HUES64 (cell line): ENCODE measurements around the gene UBXN7.
A peak's percentile ranks its signal among the peaks of the same experiment; 100 is the strongest.
"Not testable (repeated sequence)": the region's sequence is repeated elsewhere in the genome, so short reads cannot be mapped to it uniquely, and the experiment has no call there.

Experiments used
- H3K27ac ChIP-seq: 2 replicates; pipeline ENCODE4 v1.7.0; 2013; ENCODE audit warnings: low read depth, low read length, inconsistent platforms
- H3K27me3 ChIP-seq: 2 replicates; pipeline ENCODE4 v1.6.1; 2013; ENCODE audit warnings: mild to moderate bottlenecking, low read length; ENCODE audit not compliant: insufficient read depth
- H3K36me3 ChIP-seq: 2 replicates; pipeline ENCODE4 v1.6.1; 2013; ENCODE audit warnings: mild to moderate bottlenecking, low read length; ENCODE audit not compliant: insufficient read depth
- H3K4me1 ChIP-seq: 2 replicates; pipeline ENCODE4 v1.6.1; 2013; ENCODE audit warnings: mild to moderate bottlenecking, low read length, moderate library complexity; ENCODE audit not compliant: insufficient read depth
- H3K4me3 ChIP-seq: 2 replicates; pipeline ENCODE4 v1.5.1; 2013; ENCODE audit warnings: mild to moderate bottlenecking, low read length, moderate library complexity
- H3K9ac ChIP-seq: 2 replicates; pipeline ENCODE4 v1.6.1; 2013; ENCODE audit warnings: mild to moderate bottlenecking, low read depth, low read length
- H3K9me3 ChIP-seq: 2 replicates; pipeline ENCODE4 v1.6.1; 2013; ENCODE audit warnings: low read depth, low read length; ENCODE audit not compliant: insufficient read depth
- WGBS: fragments of 150-250, 120-280 bp; methylation state at CpG from one replicate; pipeline ENCODE4 v1.1.7; 2013; ENCODE audit warnings: missing lambda C conversion rate; 5-methylcytosine and 5-hydroxymethylcytosine counted together

Gene UBXN7

GRCh38 chr3:196445391-196445790, 13.2 kb upstream of the UBXN7 start:
- not testable (repeated sequence) for H3K9ac ChIP-seq, H3K27me3 ChIP-seq, H3K4me1 ChIP-seq, H3K4me3 ChIP-seq, H3K27ac ChIP-seq, H3K9me3 ChIP-seq, H3K36me3 ChIP-seq
- WGBS: 90% methylated on average over 7 of the region's 7 CpGs

- 87% methylated on average over 2 of the region's 2 CpGs for whole genome bisulfite sequencing
- Histone ChIP-seq H3K9ac (no peak overlapping the region), H3K4me1 (peaks cover 4% of the 10 kb centered on the region; the same call in 1 of the 2 replicates), H3K27ac (no peak overlapping the region), H3K4me3 (no peak overlapping the region), H3K36me3 (no peaks in the 10 kb centered on the region), H3K9me3 (no peaks in the 10 kb centered on the region), H3K27me3 (no peaks in the 10 kb centered on the region)
Observed at GRCh38 chr3:196444500-196444894, 12.3 kb upstream of the UBXN7 start.

GRCh38 chr3:196440696-196441095, 8.5 kb upstream of the UBXN7 start:
- no peaks in the 10 kb centered on the region for H3K9me3 ChIP-seq
- 72% methylated on average over 3 of the region's 3 CpGs for WGBS
- no peaks in the 10 kb centered on the region for H3K36me3 ChIP-seq
- H3K4me1 ChIP-seq: peaks cover 4% of the 10 kb centered on the region; the same call in 1 of the 2 replicates
- H3K9ac ChIP-seq: no peak overlapping the region
- H3K27me3 ChIP-seq: no peaks in the 10 kb centered on the region
- H3K4me3 ChIP-seq: no peak overlapping the region
- no peak overlapping the region for H3K27ac ChIP-seq

GRCh38 chr3:196440041-196440537, 7.9 kb upstream of the UBXN7 start:
- H3K4me3 ChIP-seq: no peak overlapping the region
- H3K9ac ChIP-seq: no peak overlapping the region
- no peak overlapping the region for H3K27ac ChIP-seq
- H3K27me3 ChIP-seq: no peaks in the 10 kb centered on the region
- H3K9me3 ChIP-seq: no peaks in the 10 kb centered on the region
- 90% methylated on average over 6 of the region's 6 CpGs for WGBS
- no peaks in the 10 kb centered on the region for H3K36me3 ChIP-seq
- peaks cover 4% of the 10 kb centered on the region; the same call in 1 of the 2 replicates for H3K4me1 ChIP-seq

GRCh38 chr3:196431181-196432136, 768 bp downstream of the UBXN7 start:
- peak overlapping the region; percentile 96 for H3K27ac ChIP-seq
- H3K9ac ChIP-seq: peak overlapping the region; percentile 88
- no peaks in the 10 kb centered on the region for H3K27me3 ChIP-seq
- H3K9me3 ChIP-seq: no peaks in the 10 kb centered on the region
- whole genome bisulfite sequencing: 3% methylated on average over 46 of the region's 50 CpGs
- 0 out of 2 replicates have a peak, but pooled peaks cover 3% of the 10 kb centered on the region for H3K4me1 ChIP-seq
- H3K36me3 ChIP-seq: peaks cover 6% of the 10 kb centered on the region
- H3K4me3 ChIP-seq: peak overlapping the region; percentile 98

GRCh38 chr3:196428041-196428440, 4.2 kb downstream of the UBXN7 start:
- Histone ChIP-seq H3K9ac (no peak overlapping the region), H3K9me3 (no peaks in the 10 kb centered on the region), H3K27ac (no peak overlapping the region), H3K36me3 (peaks cover 13% of the 10 kb centered on the region), H3K4me3 (no peak overlapping the region), H3K4me1 (0 out of 2 replicates have a peak, but pooled peaks cover 3% of the 10 kb centered on the region), H3K27me3 (no peaks in the 10 kb centered on the region)
- WGBS: 92% methylated on average over 6 of the region's 6 CpGs

GRCh38 chr3:196424421-196424820, 7.8 kb downstream of the UBXN7 start:
- not testable (repeated sequence) for H3K9me3 ChIP-seq, H3K4me3 ChIP-seq, H3K4me1 ChIP-seq, H3K27me3 ChIP-seq, H3K9ac ChIP-seq, H3K27ac ChIP-seq
- H3K36me3 ChIP-seq: peaks cover 13% of the 10 kb centered on the region
- 95% methylated on average over 6 of the region's 6 CpGs for WGBS

GRCh38 chr3:196423044-196423781, 9.0 kb downstream of the UBXN7 start:
- Histone ChIP-seq H3K27ac (no peak overlapping the region), H3K36me3 (peaks cover 13% of the 10 kb centered on the region), H3K9ac (no peak overlapping the region), H3K9me3 (no peaks in the 10 kb centered on the region), H3K27me3 (no peaks in the 10 kb centered on the region), H3K4me3 (no peak overlapping the region), H3K4me1 (peaks cover 12% of the 10 kb centered on the region; the same call in 1 of the 2 replicates)
- WGBS: 95% methylated on average over 10 of the region's 10 CpGs

GRCh38 chr3:196421668-196422067, 10.6 kb downstream of the UBXN7 start:
- not testable (repeated sequence) for H3K9ac ChIP-seq, H3K27me3 ChIP-seq, H3K9me3 ChIP-seq, H3K36me3 ChIP-seq, H3K27ac ChIP-seq, H3K4me3 ChIP-seq
- H3K4me1 ChIP-seq: peaks cover 12% of the 10 kb centered on the region; the same call in 1 of the 2 replicates
- 96% methylated on average over 3 of the region's 5 CpGs for WGBS

- Histone ChIP-seq H3K27ac (no peak overlapping the region), H3K27me3 (no peaks in the 10 kb centered on the region), H3K4me3 (no peak overlapping the region), H3K9ac (no peak overlapping the region), H3K4me1 (peaks cover 12% of the 10 kb centered on the region; the same call in 1 of the 2 replicates), H3K36me3 (peaks cover 2% of the 10 kb centered on the region; the same call in 1 of the 2 replicates), H3K9me3 (no peaks in the 10 kb centered on the region)
- 94% methylated on average over 6 of the region's 6 CpGs for whole genome bisulfite sequencing
Observed at GRCh38 chr3:196419386-196419785, 12.8 kb downstream of the UBXN7 start.

- peaks cover 3% of the 10 kb centered on the region; the same call in 1 of the 2 replicates for H3K36me3 ChIP-seq
- no peak overlapping the region for H3K27ac ChIP-seq
- no peaks in the 10 kb centered on the region for H3K9me3 ChIP-seq
- peaks cover 12% of the 10 kb centered on the region; the same call in 1 of the 2 replicates for H3K4me1 ChIP-seq
- H3K27me3 ChIP-seq: no peaks in the 10 kb centered on the region
- WGBS: 93% methylated on average over 6 of the region's 6 CpGs
- no peak overlapping the region for H3K4me3 ChIP-seq
- no peak overlapping the region for H3K9ac ChIP-seq
Observed at GRCh38 chr3:196418601-196419000, 13.6 kb downstream of the UBXN7 start.
